Measurements from ENCODE around the gene CDH1. TPM values are rescaled to one million over a fixed set of nuclear protein-coding genes. Genes with fewer than 3 reads are reported as not detected.
A peak's percentile ranks its signal among the peaks of the same experiment; 100 is the strongest.

CDH1 gene
- total and polyA plus RNA-seq, 2 experiments from 2014 or later = 64.1 to 142 TPM

DNA sequence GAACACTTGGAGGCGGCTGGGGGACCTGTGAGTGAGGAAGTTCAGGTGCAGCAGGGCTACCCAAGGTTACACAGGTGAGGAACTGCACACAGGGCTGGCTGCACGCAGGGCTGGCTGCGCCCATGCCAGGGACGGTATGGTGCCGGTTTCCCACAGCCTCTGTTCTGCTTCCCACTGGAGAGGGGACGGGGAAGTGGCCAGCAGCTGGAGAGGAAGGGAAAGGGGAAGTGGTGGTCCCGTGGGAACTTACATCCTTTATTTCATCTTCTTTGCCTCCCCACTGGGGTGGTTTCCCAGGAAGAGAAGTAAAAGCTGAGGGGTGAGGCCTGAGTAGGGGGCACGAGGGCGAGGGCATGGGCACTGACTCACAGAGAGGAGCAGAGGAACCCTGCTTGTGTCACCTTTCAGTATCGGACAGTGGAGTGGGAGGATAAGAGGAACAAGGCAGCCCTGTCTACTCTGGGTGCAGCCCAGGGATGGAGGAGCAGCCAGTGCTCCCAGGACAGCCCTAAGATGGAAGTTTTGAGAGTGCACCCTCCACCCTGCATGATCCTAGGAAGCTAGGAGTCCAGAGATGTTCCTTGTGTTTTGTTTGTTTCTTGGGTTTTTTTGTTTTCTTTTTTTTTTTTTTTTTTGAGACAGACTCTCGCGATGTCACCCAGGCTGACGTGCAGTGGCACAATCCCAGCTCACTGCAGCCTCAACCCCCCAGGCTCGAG is 25.5 kb upstream of the CDH1 start:
- no peak for TF ChIP-seq ZNF331 (CRISPR knock-in tag; IDR thresholded peaks at IDR 0.05; ENCODE audit: low read depth)
- TF ChIP-seq POLR2AphosphoS5 (IDR thresholded peaks at IDR 0.05; ENCODE audit: low read depth) = no peak
- no peak for TF ChIP-seq STAT1 (IDR thresholded peaks at IDR 0.05; ENCODE audit: unreplicated experiment)
- TF ChIP-seq, protein P1, sequence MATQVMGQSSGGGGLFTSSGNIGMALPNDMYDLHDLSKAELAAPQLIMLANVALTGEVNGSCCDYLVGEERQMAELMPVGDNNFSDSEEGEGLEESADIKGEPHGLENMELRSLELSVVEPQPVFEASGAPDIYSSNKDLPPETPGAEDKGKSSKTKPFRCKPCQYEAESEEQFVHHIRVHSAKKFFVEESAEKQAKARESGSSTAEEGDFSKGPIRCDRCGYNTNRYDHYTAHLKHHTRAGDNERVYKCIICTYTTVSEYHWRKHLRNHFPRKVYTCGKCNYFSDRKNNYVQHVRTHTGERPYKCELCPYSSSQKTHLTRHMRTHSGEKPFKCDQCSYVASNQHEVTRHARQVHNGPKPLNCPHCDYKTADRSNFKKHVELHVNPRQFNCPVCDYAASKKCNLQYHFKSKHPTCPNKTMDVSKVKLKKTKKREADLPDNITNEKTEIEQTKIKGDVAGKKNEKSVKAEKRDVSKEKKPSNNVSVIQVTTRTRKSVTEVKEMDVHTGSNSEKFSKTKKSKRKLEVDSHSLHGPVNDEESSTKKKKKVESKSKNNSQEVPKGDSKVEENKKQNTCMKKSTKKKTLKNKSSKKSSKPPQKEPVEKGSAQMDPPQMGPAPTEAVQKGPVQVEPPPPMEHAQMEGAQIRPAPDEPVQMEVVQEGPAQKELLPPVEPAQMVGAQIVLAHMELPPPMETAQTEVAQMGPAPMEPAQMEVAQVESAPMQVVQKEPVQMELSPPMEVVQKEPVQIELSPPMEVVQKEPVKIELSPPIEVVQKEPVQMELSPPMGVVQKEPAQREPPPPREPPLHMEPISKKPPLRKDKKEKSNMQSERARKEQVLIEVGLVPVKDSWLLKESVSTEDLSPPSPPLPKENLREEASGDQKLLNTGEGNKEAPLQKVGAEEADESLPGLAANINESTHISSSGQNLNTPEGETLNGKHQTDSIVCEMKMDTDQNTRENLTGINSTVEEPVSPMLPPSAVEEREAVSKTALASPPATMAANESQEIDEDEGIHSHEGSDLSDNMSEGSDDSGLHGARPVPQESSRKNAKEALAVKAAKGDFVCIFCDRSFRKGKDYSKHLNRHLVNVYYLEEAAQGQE (IDR thresholded peaks at IDR 0.05; ENCODE audit: unreplicated experiment) = no peak
- no peak for TF ChIP-seq ZNF462 (CRISPR knock-in tag; IDR thresholded peaks at IDR 0.05)
- TF ChIP-seq EZH2 (IDR thresholded peaks at IDR 0.05; ENCODE audit: low read depth, unreplicated experiment) = no peak
- no peak for TF ChIP-seq EZH2phosphoT487 (IDR thresholded peaks at IDR 0.05; ENCODE audit: unreplicated experiment)
- no peak for TF ChIP-seq JUNB (IDR thresholded peaks at IDR 0.05; ENCODE audit: unreplicated experiment)
- TF ChIP-seq NANOG (IDR thresholded peaks at IDR 0.05; ENCODE audit: borderline replicate concordance) = no peak
- no peak for TF ChIP-seq CREB1 (CRISPR knock-in tag; IDR thresholded peaks at IDR 0.05; ENCODE audit: low read depth)
- TF ChIP-seq ZNF114 (CRISPR knock-in tag; IDR thresholded peaks at IDR 0.05) = no peak
- TF ChIP-seq, protein P2, sequence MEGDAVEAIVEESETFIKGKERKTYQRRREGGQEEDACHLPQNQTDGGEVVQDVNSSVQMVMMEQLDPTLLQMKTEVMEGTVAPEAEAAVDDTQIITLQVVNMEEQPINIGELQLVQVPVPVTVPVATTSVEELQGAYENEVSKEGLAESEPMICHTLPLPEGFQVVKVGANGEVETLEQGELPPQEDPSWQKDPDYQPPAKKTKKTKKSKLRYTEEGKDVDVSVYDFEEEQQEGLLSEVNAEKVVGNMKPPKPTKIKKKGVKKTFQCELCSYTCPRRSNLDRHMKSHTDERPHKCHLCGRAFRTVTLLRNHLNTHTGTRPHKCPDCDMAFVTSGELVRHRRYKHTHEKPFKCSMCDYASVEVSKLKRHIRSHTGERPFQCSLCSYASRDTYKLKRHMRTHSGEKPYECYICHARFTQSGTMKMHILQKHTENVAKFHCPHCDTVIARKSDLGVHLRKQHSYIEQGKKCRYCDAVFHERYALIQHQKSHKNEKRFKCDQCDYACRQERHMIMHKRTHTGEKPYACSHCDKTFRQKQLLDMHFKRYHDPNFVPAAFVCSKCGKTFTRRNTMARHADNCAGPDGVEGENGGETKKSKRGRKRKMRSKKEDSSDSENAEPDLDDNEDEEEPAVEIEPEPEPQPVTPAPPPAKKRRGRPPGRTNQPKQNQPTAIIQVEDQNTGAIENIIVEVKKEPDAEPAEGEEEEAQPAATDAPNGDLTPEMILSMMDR (conservative IDR thresholded peaks at IDR 0.05; ENCODE audit: low read depth in 2 of 2) = no peak
- TF ChIP-seq, protein P3, sequence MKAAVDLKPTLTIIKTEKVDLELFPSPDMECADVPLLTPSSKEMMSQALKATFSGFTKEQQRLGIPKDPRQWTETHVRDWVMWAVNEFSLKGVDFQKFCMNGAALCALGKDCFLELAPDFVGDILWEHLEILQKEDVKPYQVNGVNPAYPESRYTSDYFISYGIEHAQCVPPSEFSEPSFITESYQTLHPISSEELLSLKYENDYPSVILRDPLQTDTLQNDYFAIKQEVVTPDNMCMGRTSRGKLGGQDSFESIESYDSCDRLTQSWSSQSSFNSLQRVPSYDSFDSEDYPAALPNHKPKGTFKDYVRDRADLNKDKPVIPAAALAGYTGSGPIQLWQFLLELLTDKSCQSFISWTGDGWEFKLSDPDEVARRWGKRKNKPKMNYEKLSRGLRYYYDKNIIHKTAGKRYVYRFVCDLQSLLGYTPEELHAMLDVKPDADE (IDR thresholded peaks at IDR 0.05) = no peak
- Histone ChIP-seq H3K36me3 (ENCODE audit: insufficient read depth) (no peaks in the 10 kb centered on the region), H2AFZ (no peak overlapping the region), H3K27me3 (ENCODE audit: insufficient read depth) (no peaks in the 10 kb centered on the region), H3K4me3 (no peak overlapping the region), H3K4me2 (no peak overlapping the region), H3K4me1 (ENCODE audit: insufficient read depth) (peaks cover 16% of the 10 kb centered on the region; the same call in 1 of the 2 replicates), H3K9me2 (ENCODE audit: insufficient read depth) (no peaks in the 10 kb centered on the region), H4K20me1 (replicated peaks; ENCODE audit: insufficient read depth) (no peaks in the 10 kb centered on the region), H3K27ac (ENCODE audit: low read depth) (0 out of 2 replicates have a peak overlapping the region, but pooled peaks have one; percentile 59), H3K79me2 (replicated peaks; ENCODE audit: insufficient read depth) (no peaks in the 10 kb centered on the region), H3F3A (replicated peaks; ENCODE audit: low read depth) (0 out of 2 replicates have a peak, but pooled peaks cover 13% of the 10 kb centered on the region)
- no peaks in the 10 kb centered on the region for H3K36me3 Mint-ChIP-seq (ENCODE audit: low read depth)
- ATAC-seq (no peak), DNase-seq (ENCODE audit: low spot score) (no peak)
- H3K9me3 Mint-ChIP-seq = no peaks in the 10 kb centered on the region
- no peak overlapping the region for H3K27ac Mint-ChIP-seq
- H3K27me3 Mint-ChIP-seq (ENCODE audit: insufficient read depth, low read depth, poor library complexity) = peaks cover 17% of the 10 kb centered on the region
- H3K4me3 Mint-ChIP-seq = no peak overlapping the region
- H3K4me1 Mint-ChIP-seq = peaks cover 38% of the 10 kb centered on the region

Measured in GM23338 (cell line).